ENCODE measurements around the gene S100A16. TPM values are rescaled to one million over a fixed set of nuclear protein-coding genes. Genes with fewer than 3 reads are reported as not detected.
"Not testable (repeated sequence)": the region's sequence is repeated elsewhere in the genome, so short reads cannot be mapped to it uniquely, and the experiment has no call there.

S100A16 gene
- total RNA-seq, 3 donors from 2014 or later (not counting 1 experiment from before 2014, with no cell fraction given) = not detected

DNA sequence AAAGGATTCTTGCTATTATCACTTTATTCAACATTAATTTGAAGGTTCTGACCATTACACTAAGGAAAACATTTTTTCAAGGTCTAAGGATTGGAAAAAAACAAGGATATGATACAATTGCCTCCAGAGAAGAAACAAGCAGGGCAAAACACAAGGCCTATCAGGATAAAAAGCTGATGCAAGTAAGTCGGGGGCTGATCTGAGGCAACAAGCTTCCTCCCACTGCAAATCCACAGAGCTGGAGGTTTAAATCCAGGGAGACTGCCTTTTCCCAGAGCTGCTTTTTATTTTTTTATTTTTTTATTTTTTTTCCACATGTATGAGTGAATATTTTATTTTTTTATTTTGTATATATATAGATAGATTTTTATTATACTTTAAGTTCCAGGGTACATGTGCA is 27.9 kb downstream of the S100A16 start:
- Histone ChIP-seq H3K9me3 (ENCODE audit: control insufficient read depth, insufficient read depth, low read length) (no peaks in the 10 kb centered on the region), H3K4me1 (ENCODE audit: control insufficient read depth, insufficient read depth, low read length) (no peaks in the 10 kb centered on the region), H3K27me3 (ENCODE audit: control insufficient read depth, insufficient read depth, low read length) (no peaks in the 10 kb centered on the region), H3K27ac (ENCODE audit: low read length) (no peak overlapping the region), H3K4me3 (ENCODE audit: low read length) (no peak overlapping the region), H3K36me3 (ENCODE audit: control insufficient read depth, insufficient read depth, low read length) (no peaks in the 10 kb centered on the region)
- Mint-ChIP-seq H3K27ac (no peak overlapping the region), H3K36me3 (no peaks in the 10 kb centered on the region), H3K9me3 (no peaks in the 10 kb centered on the region), H3K4me3 (no peak overlapping the region), H3K4me1 (no peaks in the 10 kb centered on the region), H3K27me3 (ENCODE audit: low read depth in 2 of 2) (peaks cover 17 to 19% of the 10 kb centered on the region in 2 donors)
- DNase-seq (no peak), ATAC-seq (no peak)
- TF ChIP-seq, protein P1, sequence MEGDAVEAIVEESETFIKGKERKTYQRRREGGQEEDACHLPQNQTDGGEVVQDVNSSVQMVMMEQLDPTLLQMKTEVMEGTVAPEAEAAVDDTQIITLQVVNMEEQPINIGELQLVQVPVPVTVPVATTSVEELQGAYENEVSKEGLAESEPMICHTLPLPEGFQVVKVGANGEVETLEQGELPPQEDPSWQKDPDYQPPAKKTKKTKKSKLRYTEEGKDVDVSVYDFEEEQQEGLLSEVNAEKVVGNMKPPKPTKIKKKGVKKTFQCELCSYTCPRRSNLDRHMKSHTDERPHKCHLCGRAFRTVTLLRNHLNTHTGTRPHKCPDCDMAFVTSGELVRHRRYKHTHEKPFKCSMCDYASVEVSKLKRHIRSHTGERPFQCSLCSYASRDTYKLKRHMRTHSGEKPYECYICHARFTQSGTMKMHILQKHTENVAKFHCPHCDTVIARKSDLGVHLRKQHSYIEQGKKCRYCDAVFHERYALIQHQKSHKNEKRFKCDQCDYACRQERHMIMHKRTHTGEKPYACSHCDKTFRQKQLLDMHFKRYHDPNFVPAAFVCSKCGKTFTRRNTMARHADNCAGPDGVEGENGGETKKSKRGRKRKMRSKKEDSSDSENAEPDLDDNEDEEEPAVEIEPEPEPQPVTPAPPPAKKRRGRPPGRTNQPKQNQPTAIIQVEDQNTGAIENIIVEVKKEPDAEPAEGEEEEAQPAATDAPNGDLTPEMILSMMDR (IDR thresholded peaks at IDR 0.05) = no peak
- WGBS (ENCODE audit: insufficient coverage) = 100% methylated on average over 1 of the region's 1 CpG
- intact Hi-C loops (cut with micrococcal nuclease) = no loop called here

DNA sequence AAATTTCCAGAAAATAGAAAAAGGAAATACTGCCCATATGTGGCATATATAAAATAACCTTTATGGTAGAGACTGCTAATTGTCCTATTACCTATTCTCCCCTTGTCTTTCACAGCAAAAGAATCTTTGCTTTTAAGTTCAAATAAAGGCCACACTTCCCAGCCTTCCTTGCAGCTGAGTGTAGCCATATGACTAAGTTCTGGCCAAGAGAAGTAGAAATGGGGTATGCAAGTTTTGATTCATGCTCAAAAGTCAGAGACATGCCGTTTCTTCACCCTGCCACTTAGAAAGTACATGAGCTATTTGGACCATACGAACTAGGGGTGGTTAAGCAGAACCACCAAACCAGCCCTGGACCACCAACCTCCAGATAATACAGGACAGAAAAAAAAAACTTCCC is 29.0 kb downstream of the S100A16 start:
- no peaks in the 10 kb centered on the region for H3K4me1 Mint-ChIP-seq
- DNase-seq (no peak), ATAC-seq (no peak)
- Histone ChIP-seq H3K27me3 (ENCODE audit: control insufficient read depth, insufficient read depth, low read length) (no peaks in the 10 kb centered on the region), H3K4me1 (ENCODE audit: control insufficient read depth, insufficient read depth, low read length) (no peaks in the 10 kb centered on the region), H3K4me3 (ENCODE audit: low read length) (no peak overlapping the region), H3K27ac (ENCODE audit: low read length) (no peak overlapping the region), H3K36me3 (ENCODE audit: control insufficient read depth, insufficient read depth, low read length) (no peaks in the 10 kb centered on the region), H3K9me3 (ENCODE audit: control insufficient read depth, insufficient read depth, low read length) (no peaks in the 10 kb centered on the region)
- no peak overlapping the region for H3K4me3 Mint-ChIP-seq
- H3K9me3 Mint-ChIP-seq = no peaks in the 10 kb centered on the region
- TF ChIP-seq, protein P1 (IDR thresholded peaks at IDR 0.05) = no peak
- no peaks in the 10 kb centered on the region for H3K36me3 Mint-ChIP-seq
- 66% methylated on average over 2 of the region's 2 CpGs for WGBS (ENCODE audit: insufficient coverage)
- H3K27ac Mint-ChIP-seq = no peak overlapping the region
- peaks cover 21 to 22% of the 10 kb centered on the region in 2 donors for H3K27me3 Mint-ChIP-seq (ENCODE audit: low read depth in 2 of 2)
- intact Hi-C loops (cut with micrococcal nuclease) = no loop called here

DNA sequence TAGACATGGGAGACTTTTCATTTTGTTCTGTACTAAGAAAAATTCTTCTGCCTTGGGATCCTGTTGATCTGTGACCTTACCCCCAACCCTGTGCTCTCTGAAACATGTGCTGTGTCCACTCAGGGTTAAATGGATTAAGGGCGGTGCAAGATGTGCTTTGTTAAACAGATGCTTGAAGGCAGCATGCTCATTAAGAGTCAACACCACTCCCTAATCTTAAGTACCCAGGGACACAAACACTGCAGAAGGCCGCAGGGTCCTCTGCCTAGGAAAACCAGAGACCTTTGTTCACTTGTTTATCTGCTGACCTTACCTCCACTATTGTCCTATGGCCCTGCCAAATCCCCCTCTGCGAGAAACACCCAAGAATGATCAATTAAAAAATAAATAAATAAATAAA is 29.4 kb downstream of the S100A16 start:
- H3K36me3 ChIP-seq (ENCODE audit: control insufficient read depth, insufficient read depth, low read length); H3K9me3 Mint-ChIP-seq; H3K27ac Mint-ChIP-seq; H3K4me3 ChIP-seq (ENCODE audit: low read length); H3K27me3 ChIP-seq (ENCODE audit: control insufficient read depth, insufficient read depth, low read length); intact Hi-C loops (cut with micrococcal nuclease); H3K9me3 ChIP-seq (ENCODE audit: control insufficient read depth, insufficient read depth, low read length); DNase-seq; H3K36me3 Mint-ChIP-seq; H3K4me3 Mint-ChIP-seq; H3K27ac ChIP-seq (ENCODE audit: low read length); H3K4me1 Mint-ChIP-seq; ATAC-seq; H3K4me1 ChIP-seq (ENCODE audit: control insufficient read depth, insufficient read depth, low read length): not testable (repeated sequence)
- H3K27me3 Mint-ChIP-seq (ENCODE audit: low read depth in 2 of 2) = peaks cover 21 to 24% of the 10 kb centered on the region in 2 donors
- WGBS (ENCODE audit: insufficient coverage) = 83% methylated on average over 1 of the region's 3 CpGs

DNA sequence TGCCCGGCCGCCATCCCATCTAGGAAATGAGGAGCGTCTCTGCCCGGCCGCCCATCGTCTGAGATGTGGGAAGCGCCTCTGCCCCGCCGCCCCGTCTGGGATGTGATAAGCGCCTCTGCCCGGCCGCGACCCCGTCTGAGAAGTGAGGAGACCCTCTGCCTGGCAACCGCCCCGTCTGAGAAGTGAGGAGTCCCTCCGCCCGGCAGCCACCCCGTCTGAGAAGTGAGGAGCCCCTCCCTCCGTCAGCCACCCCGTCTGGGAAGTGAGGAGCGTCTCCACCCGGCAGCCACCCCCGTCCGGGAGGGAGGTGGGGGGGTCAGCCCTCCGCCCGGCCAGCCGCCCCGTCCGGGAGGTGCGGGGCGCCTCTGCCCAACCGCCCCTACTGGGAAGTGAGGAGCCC is 30.1 kb downstream of the S100A16 start:
- DNase-seq; H3K36me3 Mint-ChIP-seq; H3K36me3 ChIP-seq (ENCODE audit: control insufficient read depth, insufficient read depth, low read length); H3K27ac Mint-ChIP-seq; H3K9me3 ChIP-seq (ENCODE audit: control insufficient read depth, insufficient read depth, low read length); H3K27ac ChIP-seq (ENCODE audit: low read length); H3K4me1 ChIP-seq (ENCODE audit: control insufficient read depth, insufficient read depth, low read length); H3K4me3 Mint-ChIP-seq; H3K4me1 Mint-ChIP-seq; H3K4me3 ChIP-seq (ENCODE audit: low read length); H3K27me3 ChIP-seq (ENCODE audit: control insufficient read depth, insufficient read depth, low read length); intact Hi-C loops (cut with micrococcal nuclease); H3K9me3 Mint-ChIP-seq; ATAC-seq: not testable (repeated sequence)
- H3K27me3 Mint-ChIP-seq (ENCODE audit: low read depth in 2 of 2) = peaks cover 23 to 30% of the 10 kb centered on the region in 2 donors
- WGBS (ENCODE audit: insufficient coverage) = 93% methylated on average over 26 of the region's 34 CpGs

DNA sequence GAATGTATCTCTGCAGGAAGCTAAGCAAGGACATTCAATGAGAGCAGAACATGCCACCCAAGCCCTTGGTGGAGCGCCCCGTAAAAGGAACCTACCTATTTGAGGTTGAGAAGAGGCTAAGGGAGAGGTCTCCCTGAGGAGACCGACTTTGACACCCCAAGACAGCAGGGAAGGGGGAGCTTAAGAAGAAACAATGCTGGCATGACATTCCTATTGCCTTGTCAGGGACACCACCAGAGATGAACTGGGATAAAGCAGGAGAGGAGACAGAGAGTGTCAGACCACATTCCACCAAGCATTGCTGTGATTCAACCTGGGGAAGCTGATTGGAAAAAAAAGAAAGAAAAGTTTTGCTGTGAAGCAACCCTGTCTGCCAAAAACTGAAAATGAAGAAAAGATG is 34.0 kb downstream of the S100A16 start:
- Mint-ChIP-seq H3K4me3 (no peak overlapping the region), H3K27ac (no peak overlapping the region), H3K36me3 (no peaks in the 10 kb centered on the region), H3K9me3 (no peaks in the 10 kb centered on the region), H3K4me1 (no peaks in the 10 kb centered on the region), H3K27me3 (ENCODE audit: low read depth in 2 of 2) (peaks cover 19 to 27% of the 10 kb centered on the region in 2 donors)
- Histone ChIP-seq H3K4me3 (ENCODE audit: low read length) (no peak overlapping the region), H3K9me3 (ENCODE audit: control insufficient read depth, insufficient read depth, low read length) (no peaks in the 10 kb centered on the region), H3K36me3 (ENCODE audit: control insufficient read depth, insufficient read depth, low read length) (no peaks in the 10 kb centered on the region), H3K4me1 (ENCODE audit: control insufficient read depth, insufficient read depth, low read length) (no peaks in the 10 kb centered on the region), H3K27me3 (ENCODE audit: control insufficient read depth, insufficient read depth, low read length) (peaks cover 2% of the 10 kb centered on the region), H3K27ac (ENCODE audit: low read length) (no peak overlapping the region)
- 81% methylated on average over 3 of the region's 3 CpGs for WGBS (ENCODE audit: insufficient coverage)
- TF ChIP-seq, protein P1 (IDR thresholded peaks at IDR 0.05) = no peak
- intact Hi-C loops (cut with micrococcal nuclease) = no loop called here
- no peak for DNase-seq
- ATAC-seq = no peak

All from natural killer cell (primary cell).